PC-3 (cell line): Measurements from ENCODE around the gene NCOA1. TPM values are rescaled to one million over a fixed set of nuclear protein-coding genes. Genes with fewer than 3 reads are reported as not detected.

Experiments
- ATAC-seq: fragments of 200-7000 bp; cut with Tn5 transposase; 2 replicates; pipeline ENCODE4 v1.9.1; 2020; ENCODE audit warnings: mild to moderate bottlenecking, moderate library complexity
- BruUV-seq: library from RNA; stranded (reverse); fragments of 400-500 nt; replicated peaks from 2 replicates; lab custom pipeline; 2021; lab: Mats Ljungman, UMichigan
- CTCF ChIA-PET: fragments of 300-600 bp; sonication (Branson Sonifier 250); formaldehyde crosslinking; loops from one replicate; lab custom pipeline; 2022; ENCODE audit warnings: antibody characterized with exemption; lab: Charles Lee
- POLR2A ChIA-PET: fragments of 300-600 bp; sonication (Branson Sonifier 250); formaldehyde crosslinking; loops from one replicate; lab custom pipeline; 2022; ENCODE audit warnings: antibody characterized with exemption; ENCODE audit not compliant: unreplicated experiment; lab: Charles Lee
- DNase-seq: peaks from one replicate; pipeline ENCODE4 v3.0.0-alpha.2; 2015
- H2AFZ ChIP-seq: fragments of 300-600 bp; sonication (generic); 2 replicates; pipeline ENCODE4 v1.6.0; 2016; ENCODE audit warnings: antibody characterized with exemption, low read length
- H3F3A ChIP-seq: fragments of 300-600 bp; sonication (generic); one replicate; pipeline ENCODE4 v1.6.0; 2017; ENCODE audit warnings: antibody characterized with exemption, low read length, control low read depth, mild to moderate bottlenecking; ENCODE audit not compliant: unreplicated experiment
- H3K27ac ChIP-seq: fragments of 300-600 bp; sonication (generic); 2 replicates; pipeline ENCODE4 v1.5.1; 2016; ENCODE audit warnings: mild to moderate bottlenecking, low read length
- H3K27me3 ChIP-seq: fragments of 300-600 bp; sonication (generic); 2 replicates; pipeline ENCODE4 v1.6.1; 2016; ENCODE audit warnings: low read length, mixed read lengths
- H3K36me3 ChIP-seq: fragments of 300-600 bp; sonication (generic); 2 replicates; pipeline ENCODE4 v1.6.1; 2016; ENCODE audit warnings: low read depth, mixed run types, low read length, mixed read lengths
- H3K4me1 ChIP-seq: fragments of 300-600 bp; sonication (generic); 2 replicates; pipeline ENCODE4 v1.5.1; 2016; ENCODE audit warnings: low read length; ENCODE audit not compliant: insufficient read depth
- H3K4me2 ChIP-seq: fragments of 300-600 bp; sonication (generic); 2 replicates; pipeline ENCODE4 v1.6.0; 2016; ENCODE audit warnings: low read length
- H3K4me3 ChIP-seq: fragments of 300-600 bp; sonication (generic); 2 replicates; pipeline ENCODE4 v1.5.1; 2016; ENCODE audit warnings: mild to moderate bottlenecking, low read length, mixed read lengths
- H3K79me2 ChIP-seq: fragments of 300-600 bp; sonication (generic); 2 replicates; pipeline ENCODE4 v1.6.1; 2017; ENCODE audit warnings: low read length, mixed read lengths
- H3K9ac ChIP-seq: fragments of 300-600 bp; sonication (generic); 2 replicates; pipeline ENCODE4 v1.6.0; 2016; ENCODE audit warnings: mild to moderate bottlenecking, low read length
- H3K9me2 ChIP-seq: fragments of 300-600 bp; sonication (generic); replicated peaks from 2 replicates; pipeline ENCODE4 v1.6.1; 2016; ENCODE audit warnings: mixed run types, low read length, mixed read lengths
- H3K9me3 ChIP-seq: fragments of 300-600 bp; sonication (generic); 2 replicates; pipeline ENCODE4 v1.6.1; 2016; ENCODE audit warnings: low read length, mixed read lengths
- H4K20me1 ChIP-seq: fragments of 300-600 bp; sonication (generic); 2 replicates; pipeline ENCODE4 v1.6.1; 2016; ENCODE audit warnings: low read length, mixed read lengths
- CTCF ChIP-seq: fragments of 300-600 bp; sonication (generic); conservative IDR thresholded peaks from 2 replicates; pipeline ENCODE4 v1.5.1; 2017; ENCODE audit warnings: antibody characterized with exemption, low read depth, mild to moderate bottlenecking, low read length
- EZH2 ChIP-seq: fragments of 300-600 bp; sonication (generic); IDR thresholded peaks from one replicate; pipeline ENCODE4 v1.6.1; 2017; ENCODE audit warnings: antibody characterized with exemption, mild to moderate bottlenecking, low read length; ENCODE audit not compliant: unreplicated experiment
- EZH2phosphoT487 ChIP-seq: fragments of 300-600 bp; sonication (generic); IDR thresholded peaks from 2 replicates; pipeline ENCODE4 v1.6.1; 2018; ENCODE audit warnings: mild to moderate bottlenecking, antibody characterized with exemption, low read length, borderline replicate concordance
- intact Hi-C: fragments of 100-400 bp; cut with micrococcal nuclease; formaldehyde crosslinking; loops from 2 replicates; pipeline ENCODE4 v1.9.0; 2023
- total RNA-seq: library from RNA; depleted of rRNA; stranded (reverse); fragments of >200 nt; gene quantifications from 2 replicates; pipeline ENCODE4 v1.2.3, GENCODE V29; 2014

The NCOA1 gene
- total RNA-seq, 1 experiment from 2014 or later, result 7.5 TPM

GRCh38 chr2:24521162-24521857, 30.3 kb downstream of the NCOA1 start:
- no peak overlapping the region for H3K4me2 ChIP-seq
- H2AFZ ChIP-seq, result no peak overlapping the region
- ChIA-PET CTCF (no interaction called here), POLR2A (interaction anchor here (0.5 to 0.6 kb wide), 2 partner anchors 67 to 270 kb away, joined by 3 read pairs; no protein-coding TSS in a partner anchor)
- H3K79me2 ChIP-seq, result peaks cover 5% of the 10 kb centered on the region; the same call in 1 of the 2 replicates
- no peak overlapping the region for H3K4me3 ChIP-seq
- no peaks in the 10 kb centered on the region for H4K20me1 ChIP-seq
- no peaks in the 10 kb centered on the region for H3K9me3 ChIP-seq
- no peaks in the 10 kb centered on the region for H3F3A ChIP-seq
- DNase-seq (no peak), ATAC-seq (no peak)
- H3K27ac ChIP-seq, result no peak overlapping the region
- intact Hi-C loops, result no loop called here
- H3K27me3 ChIP-seq, result no peaks in the 10 kb centered on the region
- no peaks in the 10 kb centered on the region for H3K4me1 ChIP-seq
- H3K9ac ChIP-seq, result no peak overlapping the region
- no peaks in the 10 kb centered on the region for H3K36me3 ChIP-seq
- H3K9me2 ChIP-seq, result no peaks in the 10 kb centered on the region
- no TSS peak for BruUV-seq
- no peak for TF ChIP-seq EZH2phosphoT487
- TF ChIP-seq CTCF, result no peak
- no peak for TF ChIP-seq EZH2

- H3K4me2 ChIP-seq, result no peak overlapping the region
- DNase-seq (no peak), ATAC-seq (no peak; the same call in 1 of the 2 replicates)
- no peaks in the 10 kb centered on the region for H3K27me3 ChIP-seq
- H3K4me3 ChIP-seq, result no peak overlapping the region
- H4K20me1 ChIP-seq, result no peaks in the 10 kb centered on the region
- H3K4me1 ChIP-seq, result no peaks in the 10 kb centered on the region
- no peaks in the 10 kb centered on the region for H3K9me2 ChIP-seq
- H3K27ac ChIP-seq, result no peak overlapping the region
- POLR2A ChIA-PET, result no interaction called here
- peaks cover 4% of the 10 kb centered on the region; the same call in 1 of the 2 replicates for H3K79me2 ChIP-seq
- CTCF ChIA-PET, result no interaction called here
- intact Hi-C loops, result no loop called here
- no peak for TF ChIP-seq EZH2phosphoT487
- no peak for TF ChIP-seq CTCF
- TF ChIP-seq EZH2, result no peak
- H3K36me3 ChIP-seq, result no peaks in the 10 kb centered on the region
- H3K9ac ChIP-seq, result no peak overlapping the region
- no TSS peak for BruUV-seq
- H3F3A ChIP-seq, result no peaks in the 10 kb centered on the region
- H3K9me3 ChIP-seq, result no peaks in the 10 kb centered on the region
- no peak overlapping the region for H2AFZ ChIP-seq
Measured at GRCh38 chr2:24521975-24522639, 31.1 kb downstream of the NCOA1 start.

GRCh38 chr2:24527536-24527935, 36.5 kb downstream of the NCOA1 start:
- Histone ChIP-seq H3K9me3 (no peaks in the 10 kb centered on the region), H3K27me3 (no peaks in the 10 kb centered on the region), H3K4me3 (no peak overlapping the region), H2AFZ (no peak overlapping the region), H3K9me2 (no peaks in the 10 kb centered on the region), H3K27ac (no peak overlapping the region), H3K9ac (no peak overlapping the region), H3K4me1 (no peaks in the 10 kb centered on the region), H3K4me2 (no peak overlapping the region), H3F3A (no peaks in the 10 kb centered on the region), H3K79me2 (no peaks in the 10 kb centered on the region), H3K36me3 (no peaks in the 10 kb centered on the region), H4K20me1 (no peaks in the 10 kb centered on the region)
- POLR2A ChIA-PET, result interaction anchor here (0.7 kb wide), 1 partner anchor 106 kb away, joined by 13 read pairs; no protein-coding TSS in a partner anchor
- intact Hi-C loops, result no loop called here
- DNase-seq (no peak), ATAC-seq (no peak)
- no peak for TF ChIP-seq EZH2
- no peak for TF ChIP-seq EZH2phosphoT487
- TF ChIP-seq CTCF, result no peak
- BruUV-seq, result no TSS peak
- CTCF ChIA-PET, result no interaction called here
